NCI-H82 (cell line): ENCODE measurements around the gene HES5.
"Not testable (repeated sequence)": the region's sequence is repeated elsewhere in the genome, so short reads cannot be mapped to it uniquely, and the experiment has no call there.

Source experiments
- DNase-seq: peaks from one replicate; lab custom pipeline; 2025; lab: John Stamatoyannopoulos, UW

The HES5 gene

DNA sequence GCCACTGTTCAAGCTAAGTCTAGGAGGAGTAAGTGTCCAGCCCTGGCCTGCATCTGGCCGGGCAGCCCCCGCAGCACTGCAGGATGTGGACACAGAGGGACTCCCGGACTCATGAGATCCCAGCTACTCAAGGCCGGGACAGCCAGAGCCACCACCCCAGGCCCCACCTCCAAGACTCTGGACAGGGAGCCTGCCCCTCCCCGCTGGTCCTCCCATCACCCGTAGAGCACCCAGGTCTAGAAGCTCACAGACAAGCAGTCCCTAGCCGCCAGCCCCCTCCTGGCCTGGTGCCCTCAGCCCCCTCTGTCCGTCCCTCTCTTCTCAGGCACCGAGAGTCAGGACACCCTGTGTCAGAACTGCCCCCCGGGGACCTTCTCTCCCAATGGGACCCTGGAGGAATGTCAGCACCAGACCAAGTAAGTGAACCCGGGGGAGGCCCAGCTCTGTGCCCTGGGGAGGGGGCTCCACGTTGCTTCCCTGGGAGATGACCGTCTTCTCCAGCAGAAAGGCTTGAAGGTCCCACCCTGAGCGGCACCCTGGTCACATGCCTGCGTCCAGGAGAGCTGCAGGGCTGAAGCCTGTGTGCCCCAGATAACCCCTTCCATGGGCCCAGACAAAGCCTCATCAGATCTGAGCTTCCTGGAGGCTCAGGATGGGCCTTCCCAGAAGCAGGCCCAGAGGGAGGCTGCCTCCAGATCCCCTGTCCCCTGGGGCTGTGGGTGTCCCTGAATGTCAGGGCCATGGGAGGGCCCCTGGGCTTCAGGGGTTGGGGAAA lies 30.4 kb upstream of the HES5 start:
- DNase-seq, result no peak

GRCh38 chr1:2559509-2560298 lies 29.6 kb upstream of the HES5 start:
- no peak for DNase-seq

GRCh38 chr1:2558861-2559260 lies 28.8 kb upstream of the HES5 start:
- DNase-seq, result no peak

GRCh38 chr1:2558420-2558819 lies 28.4 kb upstream of the HES5 start:
- no peak for DNase-seq

GRCh38 chr1:2557482-2558400 lies 27.7 kb upstream of the HES5 start:
- no peak for DNase-seq

GRCh38 chr1:2556678-2557481 lies 26.8 kb upstream of the HES5 start:
- no peak for DNase-seq

DNA sequence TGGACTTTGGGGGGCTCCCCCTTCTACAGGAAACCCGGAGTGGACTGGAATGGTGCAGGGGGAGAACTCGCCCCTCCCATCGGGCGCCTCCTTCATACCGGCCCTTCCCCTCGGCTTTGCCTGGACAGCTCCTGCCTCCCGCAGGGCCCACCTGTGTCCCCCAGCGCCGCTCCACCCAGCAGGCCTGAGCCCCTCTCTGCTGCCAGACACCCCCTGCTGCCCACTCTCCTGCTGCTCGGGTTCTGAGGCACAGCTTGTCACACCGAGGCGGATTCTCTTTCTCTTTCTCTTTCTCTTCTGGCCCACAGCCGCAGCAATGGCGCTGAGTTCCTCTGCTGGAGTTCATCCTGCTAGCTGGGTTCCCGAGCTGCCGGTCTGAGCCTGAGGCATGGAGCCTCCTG lies 26.2 kb upstream of the HES5 start, which contains the start of gene TNFRSF14:
Gene TNFRSF14 (plus strand): TSS at position 95 of the 401 bp plus-strand sequence. CDS start 294 bp downstream, at position 389.
- DNase-seq, result no peak

GRCh38 chr1:2555634-2556276 lies 25.7 kb upstream of the HES5 start:
- no peak for DNase-seq

DNA sequence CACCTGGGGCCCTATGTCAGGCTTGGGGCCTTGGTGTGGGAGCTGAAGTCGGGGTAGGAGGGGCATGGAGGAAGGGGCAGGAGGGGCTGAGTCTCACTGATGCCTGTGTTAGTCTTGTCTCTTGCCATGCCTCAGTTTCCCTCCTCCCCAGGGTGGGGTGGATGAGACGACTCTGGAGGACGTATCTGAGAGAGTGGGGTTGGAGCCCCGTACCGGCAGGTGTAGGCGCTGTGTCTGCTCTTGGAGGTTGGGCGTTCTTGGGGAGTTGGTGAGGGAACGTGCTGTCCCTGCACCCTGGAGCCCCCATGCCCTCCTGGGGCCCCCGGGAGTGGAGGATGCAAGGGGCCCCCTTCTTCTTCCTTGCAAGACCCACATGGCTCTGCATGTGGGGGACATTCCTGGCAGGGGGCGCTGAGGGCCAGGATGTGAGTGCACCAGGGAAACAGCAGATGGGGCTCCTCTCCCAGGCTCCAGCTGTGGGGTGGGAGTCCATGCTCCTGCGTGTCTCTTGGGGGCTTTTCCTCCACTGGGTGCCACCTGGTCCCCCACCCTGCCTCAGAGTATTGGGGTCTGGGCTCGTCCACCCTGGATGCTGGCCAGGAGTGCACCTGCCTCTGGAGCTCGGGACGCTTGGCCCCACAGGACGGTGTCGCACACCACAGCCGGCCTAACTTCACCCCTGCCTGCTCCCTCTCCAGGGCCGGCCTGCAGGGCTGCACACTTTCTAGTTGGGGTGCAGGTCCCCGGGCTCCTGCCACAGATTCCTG lies 24.7 kb upstream of the HES5 start:
- no peak for DNase-seq

DNA sequence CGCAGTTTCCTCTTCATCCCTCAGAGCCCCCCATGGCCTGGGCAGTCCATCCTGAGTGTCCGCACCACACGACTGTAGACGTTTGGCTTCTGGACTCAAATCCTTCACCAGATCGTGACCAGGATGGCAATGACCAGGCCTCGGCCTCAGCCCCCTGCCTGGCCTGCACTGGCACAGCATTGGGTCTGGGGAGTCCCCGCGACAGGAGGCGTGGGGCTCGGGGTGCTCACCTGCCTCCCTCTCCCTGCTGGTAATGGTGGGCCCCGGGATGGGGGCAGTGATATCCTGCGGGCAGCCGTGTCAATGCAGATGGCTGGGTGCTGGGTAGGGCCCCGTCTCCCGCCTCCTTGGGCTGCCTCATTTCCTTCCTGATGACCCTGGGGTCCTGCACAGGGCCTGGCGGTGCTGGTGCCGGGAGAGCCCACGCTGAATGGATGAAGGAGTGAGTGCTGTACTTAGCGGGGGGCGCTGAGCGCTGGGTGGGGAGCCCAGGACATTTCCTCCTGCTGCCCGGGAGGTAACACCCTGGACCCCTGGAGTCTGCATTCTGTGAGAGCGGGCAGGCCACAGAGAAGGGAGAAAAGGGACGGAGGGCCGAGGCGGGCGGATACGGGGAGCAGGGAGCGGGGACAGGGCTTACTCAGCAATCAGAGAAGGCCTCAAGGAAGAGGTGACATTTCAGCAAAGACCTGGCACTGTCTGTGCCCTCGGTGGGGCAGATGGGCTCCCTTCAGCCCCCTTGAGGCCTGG lies 24.0 kb upstream of the HES5 start:
- no peak for DNase-seq

DNA sequence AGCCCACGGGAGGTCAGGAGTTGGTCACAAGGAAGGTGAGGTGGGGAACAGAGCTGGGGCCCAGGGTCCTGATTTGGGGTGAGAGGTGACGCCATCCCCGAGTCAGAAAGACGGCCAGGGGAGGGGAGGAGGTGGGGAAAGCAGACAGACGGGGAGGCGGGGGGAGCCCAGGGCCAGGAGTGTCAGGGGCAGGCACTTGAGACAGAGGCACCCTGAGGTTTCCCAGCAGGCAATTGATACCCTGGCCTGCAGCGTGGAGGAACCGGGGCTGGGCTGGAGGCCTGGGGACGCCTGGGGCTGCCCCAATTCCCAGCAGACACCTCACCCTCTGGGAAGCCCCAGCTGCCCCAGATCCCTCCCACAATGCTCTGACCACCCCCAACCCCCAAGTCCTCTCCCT lies 23.0 kb upstream of the HES5 start:
- DNase-seq, result not testable (repeated sequence)

DNA sequence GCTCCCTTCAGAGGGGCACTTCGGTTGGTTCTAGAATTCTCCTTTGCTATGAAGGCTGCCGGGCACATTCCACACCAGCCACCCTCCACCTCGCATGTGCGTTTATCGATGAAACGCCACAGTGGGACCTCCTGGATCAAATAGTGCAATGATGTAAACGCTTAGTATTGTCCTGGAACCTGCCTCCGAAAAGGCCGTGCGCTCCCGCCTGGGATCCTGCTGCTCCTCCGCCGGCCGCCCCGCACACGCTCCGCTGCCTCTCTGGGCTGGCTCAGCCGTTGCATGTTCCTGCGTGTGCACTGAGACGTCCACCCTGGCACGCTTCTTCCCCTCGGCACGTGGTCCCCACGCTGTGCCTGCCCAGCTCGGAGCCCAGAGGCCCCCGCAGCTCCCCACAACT lies 22.1 kb upstream of the HES5 start:
- no peak for DNase-seq

GRCh38 chr1:2551544-2551943 lies 21.5 kb upstream of the HES5 start:
- DNase-seq, result not testable (repeated sequence)

- DNase-seq, result not testable (repeated sequence)
Observed at GRCh38 chr1:2550309-2550861, 20.3 kb upstream of the HES5 start.

GRCh38 chr1:2549367-2550029 lies 19.4 kb upstream of the HES5 start:
- DNase-seq, result not testable (repeated sequence)

DNA sequence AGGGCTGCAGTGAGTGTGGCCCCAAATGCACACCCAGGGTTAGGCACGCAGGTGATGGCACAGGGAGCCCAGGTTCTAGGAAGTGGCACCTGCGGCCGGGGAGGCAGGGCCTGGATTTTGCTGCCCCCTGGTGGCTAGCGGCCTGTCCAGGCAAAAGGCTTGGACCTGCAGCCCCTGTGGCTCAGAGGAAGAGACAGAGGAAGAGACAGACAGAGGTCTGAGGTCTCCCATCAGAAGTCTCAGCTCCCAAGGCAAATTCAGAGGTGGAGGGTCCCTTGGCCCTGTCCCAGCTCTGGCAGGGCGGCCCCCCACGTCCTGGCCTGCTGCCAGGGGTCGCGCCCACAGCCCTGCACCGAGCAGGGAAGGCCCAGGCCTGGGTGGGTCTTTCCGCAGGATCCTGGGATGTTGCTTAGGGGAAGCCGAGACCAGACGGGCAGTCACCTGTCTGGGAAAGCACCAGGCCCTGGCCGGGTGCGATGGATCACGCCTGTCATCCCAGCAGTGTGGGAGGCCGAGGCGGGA lies 18.1 kb upstream of the HES5 start:
- peak; percentile 83 for DNase-seq

GRCh38 chr1:2547210-2548067 lies 17.4 kb upstream of the HES5 start:
- no peak for DNase-seq
